Measurements from ENCODE around the gene ASTN2. TPM values are rescaled to one million over a fixed set of nuclear protein-coding genes. Genes with fewer than 3 reads are reported as not detected.

Gene ASTN2
- total and polyA plus RNA-seq, 4 donors = 0.57 to 2.9 (median 1.4) TPM

- WGBS = 77% methylated on average over 5 of the region's 5 CpGs
- Histone ChIP-seq H3K36me3 (ENCODE audit: control insufficient read depth in 4 of 4, insufficient read depth in 3 of 4, low read depth in 1 of 4, low read length in 3 of 4) (no peaks in the 10 kb centered on the region), H3K4me1 (ENCODE audit: control insufficient read depth in 4 of 4, insufficient read depth in 4 of 4, low read length in 3 of 4) (peaks cover 0 to 6% (median 2%) of the 10 kb centered on the region in 4 donors), H3K9me3 (ENCODE audit: control insufficient read depth in 4 of 4, low read length in 3 of 4) (no peaks in the 10 kb centered on the region), H3K9ac (ENCODE audit: low read depth in 1 of 2, low read length in 2 of 2) (no peak overlapping the region), H3K27me3 (ENCODE audit: control insufficient read depth in 4 of 4, insufficient read depth in 4 of 4, low read length in 3 of 4) (no peaks in the 10 kb centered on the region), H3K27ac (ENCODE audit: low read depth in 1 of 2, low read length in 2 of 2) (no peak overlapping the region), H3K4me3 (ENCODE audit: low read depth in 1 of 3, low read length in 3 of 3) (no peak overlapping the region)
- peak; percentile 54 to 65 for TF ChIP-seq HNF4A (conservative IDR thresholded peaks at IDR 0.05)
- no peak for TF ChIP-seq SP1 (IDR thresholded peaks at IDR 0.05)
- peak in 1 of 2 donors; percentile 13 for TF ChIP-seq RAD21 (IDR thresholded peaks at IDR 0.05)
- peak in 1 of 2 donors; percentile 25 for TF ChIP-seq JUND (IDR thresholded peaks at IDR 0.05)
- peak; percentile 25 to 47 for TF ChIP-seq RXRA (IDR thresholded peaks at IDR 0.05)
- no peak for DNase-seq (ENCODE audit: low spot score)
Measured at GRCh38 chr9:116504893-116505480, 909.9 kb downstream of the ASTN2 start.

- Histone ChIP-seq H3K4me3 (ENCODE audit: low read depth in 1 of 3, low read length in 3 of 3) (no peak overlapping the region), H3K9ac (ENCODE audit: low read depth in 1 of 2, low read length in 2 of 2) (no peak overlapping the region), H3K27me3 (ENCODE audit: control insufficient read depth in 4 of 4, insufficient read depth in 4 of 4, low read length in 3 of 4) (no peaks in the 10 kb centered on the region), H3K36me3 (ENCODE audit: control insufficient read depth in 4 of 4, insufficient read depth in 3 of 4, low read depth in 1 of 4, low read length in 3 of 4) (no peaks in the 10 kb centered on the region), H3K4me1 (ENCODE audit: control insufficient read depth in 4 of 4, insufficient read depth in 4 of 4, low read length in 3 of 4) (peaks cover 0 to 6% (median 2%) of the 10 kb centered on the region in 4 donors), H3K27ac (ENCODE audit: low read depth in 1 of 2, low read length in 2 of 2) (no peak overlapping the region), H3K9me3 (ENCODE audit: control insufficient read depth in 4 of 4, low read length in 3 of 4) (no peaks in the 10 kb centered on the region)
- no peak for DNase-seq (ENCODE audit: low spot score)
- WGBS = 87% methylated on average over 3 of the region's 3 CpGs
- TF ChIP-seq MAX (IDR thresholded peaks at IDR 0.05) = no peak
Measured at GRCh38 chr9:116504081-116504480, 910.8 kb downstream of the ASTN2 start.

GRCh38 chr9:116502746-116503145, 912.1 kb downstream of the ASTN2 start:
- TF ChIP-seq FOXA1 (IDR thresholded peaks at IDR 0.05) = no peak
- TF ChIP-seq HNF4G (IDR thresholded peaks at IDR 0.05) = no peak
- no peak for TF ChIP-seq EGR1 (IDR thresholded peaks at IDR 0.05; ENCODE audit: low read depth in 2 of 2)
- no peak for TF ChIP-seq FOXA2 (IDR thresholded peaks at IDR 0.05)
- TF ChIP-seq ATF3 (IDR thresholded peaks at IDR 0.05) = no peak
- Histone ChIP-seq H3K9ac (ENCODE audit: low read depth in 1 of 2, low read length in 2 of 2) (no peak overlapping the region), H3K4me3 (ENCODE audit: low read depth in 1 of 3, low read length in 3 of 3) (no peak overlapping the region), H3K36me3 (ENCODE audit: control insufficient read depth in 4 of 4, insufficient read depth in 3 of 4, low read depth in 1 of 4, low read length in 3 of 4) (no peaks in the 10 kb centered on the region), H3K4me1 (ENCODE audit: control insufficient read depth in 4 of 4, insufficient read depth in 4 of 4, low read length in 3 of 4) (peaks cover 0 to 6% (median 2%) of the 10 kb centered on the region in 4 donors), H3K27me3 (ENCODE audit: control insufficient read depth in 4 of 4, insufficient read depth in 4 of 4, low read length in 3 of 4) (no peaks in the 10 kb centered on the region), H3K9me3 (ENCODE audit: control insufficient read depth in 4 of 4, low read length in 3 of 4) (no peaks in the 10 kb centered on the region), H3K27ac (ENCODE audit: low read depth in 1 of 2, low read length in 2 of 2) (no peak overlapping the region)
- DNase-seq (ENCODE audit: low spot score) = no peak

- Histone ChIP-seq H3K4me3 (ENCODE audit: low read depth in 1 of 3, low read length in 3 of 3) (no peak overlapping the region), H3K9me3 (ENCODE audit: control insufficient read depth in 4 of 4, low read length in 3 of 4) (no peaks in the 10 kb centered on the region), H3K4me1 (ENCODE audit: control insufficient read depth in 4 of 4, insufficient read depth in 4 of 4, low read length in 3 of 4) (peaks cover 0 to 6% (median 2%) of the 10 kb centered on the region in 4 donors), H3K27me3 (ENCODE audit: control insufficient read depth in 4 of 4, insufficient read depth in 4 of 4, low read length in 3 of 4) (no peaks in the 10 kb centered on the region), H3K27ac (ENCODE audit: low read depth in 1 of 2, low read length in 2 of 2) (no peak overlapping the region), H3K36me3 (ENCODE audit: control insufficient read depth in 4 of 4, insufficient read depth in 3 of 4, low read depth in 1 of 4, low read length in 3 of 4) (no peaks in the 10 kb centered on the region), H3K9ac (ENCODE audit: low read depth in 1 of 2, low read length in 2 of 2) (no peak overlapping the region)
- WGBS = 100% methylated on average over 1 of the region's 1 CpG
- DNase-seq (ENCODE audit: low spot score) = no peak
- TF ChIP-seq RAD21 (IDR thresholded peaks at IDR 0.05) (no peak), YY1 (IDR thresholded peaks at IDR 0.05) (no peak), FOXA1 (IDR thresholded peaks at IDR 0.05) (no peak), ZBTB33 (IDR thresholded peaks at IDR 0.05) (no peak), HNF4A (conservative IDR thresholded peaks at IDR 0.05) (no peak), ATF3 (IDR thresholded peaks at IDR 0.05) (no peak), TAF1 (conservative IDR thresholded peaks at IDR 0.05) (no peak), NR2F2 (IDR thresholded peaks at IDR 0.05) (no peak), MAX (IDR thresholded peaks at IDR 0.05) (no peak), FOXA2 (IDR thresholded peaks at IDR 0.05) (no peak), HNF4G (IDR thresholded peaks at IDR 0.05) (no peak), EGR1 (IDR thresholded peaks at IDR 0.05; ENCODE audit: low read depth in 2 of 2) (no peak), REST (IDR thresholded peaks at IDR 0.05) (no peak)
Measured at GRCh38 chr9:116501871-116502270, 913.0 kb downstream of the ASTN2 start.

All from liver (tissue), 9 donors.